Measurements from ENCODE around the gene AACS.

GRCh38 chr12:125057708-125058107 is 7.5 kb upstream of the AACS start:
- TF ChIP-seq REST (IDR thresholded peaks at IDR 0.05) (no peak), FOXA1 (IDR thresholded peaks at IDR 0.05) (no peak), GABPA (IDR thresholded peaks at IDR 0.05 in 1 of 2, conservative IDR thresholded peaks at IDR 0.05 in 1 of 2) (no peak), CTCF (IDR thresholded peaks at IDR 0.05; ENCODE audit: low read depth, low read length, missing input control) (no peak), ZBTB33 (IDR thresholded peaks at IDR 0.05) (no peak), YY1 (IDR thresholded peaks at IDR 0.05) (no peak), MAX (IDR thresholded peaks at IDR 0.05) (no peak), FOXA2 (IDR thresholded peaks at IDR 0.05) (no peak)
